GM18861 (cell line): ENCODE results near the gene TGFBR2.

Experiments used
- ATAC-seq: cut with Tn5 transposase; IDR thresholded peaks from one replicate; pipeline ENCODE4 v1.9.1; 2021; ENCODE audit not compliant: unreplicated experiment

Gene TGFBR2

GRCh38 chr3:30688776-30689641 is 82.6 kb downstream of the TGFBR2 start:
- no peak for ATAC-seq

- ATAC-seq, result no peak
Observed at GRCh38 chr3:30690199-30690598, 83.8 kb downstream of the TGFBR2 start.

GRCh38 chr3:30691249-30691880 is 85.0 kb downstream of the TGFBR2 start:
- no peak for ATAC-seq

GRCh38 chr3:30691944-30692343 is 85.5 kb downstream of the TGFBR2 start:
- ATAC-seq, result no peak

- ATAC-seq, result no peak
Observed at GRCh38 chr3:30692498-30693130, 86.2 kb downstream of the TGFBR2 start.

GRCh38 chr3:30693470-30694120 is 87.2 kb downstream of the TGFBR2 start:
- peak; percentile 96 for ATAC-seq

GRCh38 chr3:30694148-30694547 is 87.7 kb downstream of the TGFBR2 start:
- no peak for ATAC-seq

GRCh38 chr3:30694668-30695067 is 88.3 kb downstream of the TGFBR2 start:
- ATAC-seq, result no peak

GRCh38 chr3:30695302-30696061 is 89.1 kb downstream of the TGFBR2 start:
- no peak for ATAC-seq

GRCh38 chr3:30696403-30696819 is 90.0 kb downstream of the TGFBR2 start:
- ATAC-seq, result no peak

- ATAC-seq, result no peak
Observed at GRCh38 chr3:30696896-30697295, 90.5 kb downstream of the TGFBR2 start.

GRCh38 chr3:30698549-30698948 is 92.1 kb downstream of the TGFBR2 start:
- ATAC-seq, result no peak

- no peak for ATAC-seq
Observed at GRCh38 chr3:30699927-30700326, 93.5 kb downstream of the TGFBR2 start.

- no peak for ATAC-seq
Observed at GRCh38 chr3:30700702-30701321, 94.4 kb downstream of the TGFBR2 start.

GRCh38 chr3:30702038-30702827 is 95.8 kb downstream of the TGFBR2 start:
- ATAC-seq, result no peak

- ATAC-seq, result no peak
Observed at GRCh38 chr3:30702828-30703397, 96.5 kb downstream of the TGFBR2 start.

- no peak for ATAC-seq
Observed at GRCh38 chr3:30704931-30705890, 98.8 kb downstream of the TGFBR2 start.

GRCh38 chr3:30707825-30708224 is 101.4 kb downstream of the TGFBR2 start:
- no peak for ATAC-seq
